Skin epidermis (tissue), 12 donors: ENCODE results near the gene ASPG.

Experiments used
- H3K27ac ChIP-seq, 21 experiments: fragments of 200-600 bp; sonication (generic) in 11 of 21; one replicate each; pipeline ENCODE4 v1.5.0; 2020; ENCODE audit warnings: mild to moderate bottlenecking in 3 of 21, inconsistent platforms in 2 of 21, moderate library complexity in 2 of 21
- H3K4me3 ChIP-seq, 7 experiments: fragments of 200-600 bp; sonication (generic) in 2 of 7; one replicate each; pipeline ENCODE4 v1.5.0; 2020; ENCODE audit warnings: inconsistent platforms in 2 of 7, mild to moderate bottlenecking in 2 of 7, moderate library complexity in 1 of 7

Gene ASPG

GRCh38 chr14:104141621-104142091 is 56.2 kb downstream of the ASPG start:
- H3K27ac ChIP-seq = no peak overlapping the region
- H3K4me3 ChIP-seq = no peak overlapping the region

GRCh38 chr14:104142136-104142945 is 56.8 kb downstream of the ASPG start:
- Histone ChIP-seq H3K4me3 (no peak overlapping the region), H3K27ac (no peak overlapping the region)

DNA sequence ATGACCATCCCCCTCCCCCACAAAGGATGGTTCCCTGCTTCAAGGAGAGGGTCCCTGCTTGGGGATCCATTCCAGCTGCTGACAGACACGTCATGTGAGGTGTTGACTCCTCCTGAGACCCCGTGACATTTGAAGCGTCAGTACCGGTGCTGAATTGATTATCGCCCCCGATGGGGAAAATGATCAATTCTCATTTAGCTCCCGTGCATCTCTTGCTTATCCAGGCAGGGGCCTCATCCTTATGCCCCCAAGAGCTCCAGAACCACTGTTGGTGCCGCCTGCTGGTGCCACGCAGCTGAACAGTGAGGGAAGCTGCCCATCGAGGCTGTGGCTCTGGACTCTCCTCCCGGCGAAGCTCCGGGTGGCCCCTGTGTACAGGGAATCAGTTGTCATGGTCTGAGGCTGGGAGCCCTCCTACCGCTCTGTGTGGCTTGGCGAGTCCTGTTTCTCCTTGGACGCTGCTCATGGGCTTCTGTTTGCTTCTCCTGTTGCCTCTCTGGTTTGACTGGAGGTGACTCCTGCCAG is 57.5 kb downstream of the ASPG start:
- H3K27ac ChIP-seq = no peak overlapping the region
- H3K4me3 ChIP-seq = no peak overlapping the region

- Histone ChIP-seq H3K27ac (no peak overlapping the region), H3K4me3 (no peak overlapping the region)
Measured at GRCh38 chr14:104143521-104144452, 58.3 kb downstream of the ASPG start.

GRCh38 chr14:104144453-104144790 is 58.9 kb downstream of the ASPG start:
- no peak overlapping the region for H3K27ac ChIP-seq

DNA sequence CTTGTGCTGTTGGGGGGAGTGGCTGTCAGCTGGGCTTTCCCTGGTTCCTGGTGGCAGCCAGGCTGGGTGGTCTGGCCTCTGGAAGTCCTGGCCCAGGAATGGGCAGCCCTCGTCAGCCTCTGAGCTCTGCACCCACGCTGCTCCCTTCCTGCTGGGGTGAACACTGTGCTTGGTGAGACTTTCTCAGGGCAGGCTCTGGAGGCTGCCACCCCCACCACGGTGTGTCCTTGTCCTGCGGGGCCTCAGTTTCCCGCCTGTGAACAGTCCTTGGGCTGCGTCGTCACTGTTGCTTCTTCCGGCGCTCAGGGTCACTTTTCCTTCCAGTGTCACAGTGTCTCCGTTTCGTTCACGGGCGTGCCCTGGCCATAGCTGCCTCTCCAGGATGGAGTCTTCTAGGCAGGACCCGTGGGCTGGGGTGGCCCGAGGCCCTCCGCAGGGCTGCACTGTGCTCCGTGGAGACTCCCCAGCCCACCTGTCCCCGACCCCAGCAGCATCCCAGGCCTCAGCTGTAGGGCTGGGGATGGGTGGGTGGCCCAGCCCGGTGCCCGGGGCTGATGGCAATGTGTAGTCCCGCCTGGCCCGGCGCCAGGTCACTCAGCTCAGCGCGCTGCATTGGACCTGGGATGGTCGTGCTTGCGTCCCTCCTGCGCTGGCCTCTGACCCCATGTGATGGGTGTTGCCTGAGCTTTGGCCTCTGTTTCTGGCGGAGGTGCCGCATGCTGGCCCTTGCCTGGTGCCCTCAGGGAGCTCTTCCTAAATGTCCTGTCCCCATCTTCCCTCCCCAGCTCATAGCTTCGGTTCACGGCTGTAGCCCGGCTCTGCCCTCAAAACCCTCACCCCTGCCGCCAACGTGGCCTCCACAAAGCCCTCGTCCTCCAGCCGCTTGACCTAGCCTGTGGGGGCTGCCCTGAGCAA is 59.7 kb downstream of the ASPG start:
- H3K27ac ChIP-seq = no peak overlapping the region

More at GRCh38 chr14:104144453-104144790, 58.9 kb downstream of the ASPG start:
- H3K4me3 ChIP-seq = no peak overlapping the region

DNA sequence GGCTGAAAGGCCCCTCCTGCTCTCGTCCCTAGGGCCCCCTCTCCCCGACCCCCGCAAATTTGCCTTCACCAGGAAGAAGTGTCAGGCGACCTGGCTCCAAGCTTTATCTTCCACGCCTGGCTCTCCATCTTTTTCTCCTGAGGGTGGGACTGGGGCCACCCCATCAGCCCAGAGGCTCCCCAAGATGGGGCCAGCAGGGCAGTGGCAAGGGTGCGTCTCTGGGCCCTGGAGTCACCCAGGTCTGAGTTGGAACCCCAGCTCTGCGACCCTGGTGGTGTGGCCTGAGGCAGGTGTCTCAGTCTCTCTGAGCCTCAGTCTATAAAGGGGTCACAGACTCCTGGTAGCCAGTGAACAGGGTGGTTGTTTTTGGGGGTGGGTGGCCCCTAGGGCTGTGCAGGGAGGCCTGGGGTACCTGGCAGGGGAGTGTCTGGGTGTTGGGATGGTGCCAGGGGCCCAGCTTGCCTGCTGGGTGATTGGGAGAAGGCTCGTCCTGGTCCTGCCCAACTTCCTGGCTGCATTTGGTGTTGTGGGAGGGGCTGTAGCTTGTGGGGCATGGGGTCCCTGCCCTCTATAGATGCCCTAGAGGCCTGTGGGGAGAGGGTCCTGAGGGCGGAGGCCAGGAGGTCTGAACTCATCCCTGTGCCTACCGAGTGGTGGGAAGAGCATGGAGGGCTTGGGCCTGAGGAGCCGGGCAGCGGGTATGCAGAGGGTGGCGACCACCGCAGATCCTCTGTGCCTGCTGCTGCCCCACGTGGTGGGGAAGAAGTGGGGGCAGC is 60.5 kb downstream of the ASPG start:
- H3K4me3 ChIP-seq = no peak overlapping the region
- no peak overlapping the region for H3K27ac ChIP-seq

More for the DNA sequence above, 59.7 kb downstream of the ASPG start:
- no peak overlapping the region for H3K4me3 ChIP-seq

DNA sequence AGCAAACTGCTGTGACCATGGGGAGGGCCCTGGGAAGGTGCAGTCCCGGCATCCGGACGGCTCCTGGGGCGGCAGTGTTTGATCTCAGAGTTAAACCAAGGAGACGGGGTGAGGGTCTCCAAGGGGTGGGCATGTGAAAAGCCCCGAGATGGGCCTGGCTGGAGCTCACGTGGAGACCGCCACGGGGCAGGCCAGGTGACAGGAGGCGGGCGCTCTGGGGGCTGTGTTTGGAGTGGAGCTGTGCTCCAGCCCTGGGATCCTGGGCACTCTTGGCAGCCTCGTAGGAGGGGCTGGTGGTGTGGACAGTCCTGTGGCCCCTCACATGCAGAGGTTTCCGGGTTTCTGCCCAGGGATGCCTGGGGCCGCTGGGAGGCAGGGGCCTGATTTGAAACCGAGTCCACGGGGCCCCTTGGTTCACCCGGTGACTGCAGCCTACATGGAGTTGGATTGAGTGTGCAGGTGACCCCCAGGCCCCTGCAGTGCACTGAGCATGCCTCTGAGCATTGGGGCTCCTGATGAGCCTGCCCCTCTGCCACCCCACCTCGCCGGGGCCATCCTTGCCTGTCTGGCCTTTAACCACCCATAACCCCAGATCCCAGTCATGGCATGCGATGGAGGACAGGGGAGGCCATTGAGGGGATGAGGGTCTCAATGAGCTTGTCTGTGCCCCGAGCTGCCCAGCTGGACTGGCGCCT is 61.3 kb downstream of the ASPG start:
- Histone ChIP-seq H3K27ac (no peak overlapping the region), H3K4me3 (no peak overlapping the region)

- no peak overlapping the region for H3K4me3 ChIP-seq
- H3K27ac ChIP-seq = no peak overlapping the region
Measured at GRCh38 chr14:104147346-104148125, 62.0 kb downstream of the ASPG start.

DNA sequence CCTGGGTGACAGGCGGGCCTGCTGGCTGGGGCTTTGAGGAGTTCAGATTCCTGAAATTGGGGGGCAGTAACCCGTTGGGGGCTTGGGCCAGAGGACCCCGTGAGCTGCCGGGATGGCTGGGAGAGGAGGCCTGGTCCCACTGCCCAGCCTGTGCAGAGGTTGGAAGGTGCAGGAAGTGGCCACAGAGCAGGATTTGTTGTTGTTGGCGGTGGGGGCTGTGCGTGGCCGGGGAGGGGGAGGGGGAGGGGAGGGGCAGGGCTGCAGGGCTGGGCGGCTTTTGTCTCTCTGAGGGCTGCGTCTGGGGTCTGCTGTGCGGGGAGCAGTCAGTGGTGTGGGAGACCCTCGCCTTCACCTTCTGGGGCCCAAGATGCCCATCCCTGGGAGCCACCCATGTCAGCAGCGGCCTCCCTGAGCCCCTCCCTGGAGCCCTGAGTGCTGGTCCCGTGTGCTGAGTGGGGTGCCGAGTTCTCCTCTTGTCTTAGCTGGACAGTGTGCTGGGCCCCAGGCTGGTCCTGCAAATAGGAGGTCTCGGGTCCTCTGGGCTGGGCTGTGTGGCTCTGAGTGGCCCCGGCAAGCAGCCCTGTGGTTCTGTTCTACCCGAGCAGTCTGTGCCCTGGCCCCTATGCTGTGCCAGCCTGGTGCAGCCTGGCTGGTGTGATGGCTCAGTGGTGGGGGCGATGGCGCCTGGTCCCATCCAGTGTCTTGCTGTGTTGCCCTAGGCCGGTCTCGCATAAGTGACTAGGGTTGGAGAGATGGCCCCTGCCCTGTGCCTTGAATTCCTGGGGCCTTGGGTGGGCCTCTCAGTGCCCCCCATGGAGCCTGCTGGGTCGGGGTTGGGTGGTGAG is 63.2 kb downstream of the ASPG start:
- Histone ChIP-seq H3K27ac (peak overlapping the region in 3 of 21 experiments; percentile 28 to 47 (median 42)), H3K4me3 (no peak overlapping the region)

GRCh38 chr14:104149278-104149595 is 63.7 kb downstream of the ASPG start:
- H3K4me3 ChIP-seq = no peak overlapping the region
- peak overlapping the region in 4 of 21 experiments; percentile 13 to 47 (median 35) for H3K27ac ChIP-seq

GRCh38 chr14:104149617-104150135 is 64.2 kb downstream of the ASPG start:
- no peak overlapping the region for H3K4me3 ChIP-seq
- peak overlapping the region in 4 of 21 experiments; percentile 13 to 47 (median 35) for H3K27ac ChIP-seq

DNA sequence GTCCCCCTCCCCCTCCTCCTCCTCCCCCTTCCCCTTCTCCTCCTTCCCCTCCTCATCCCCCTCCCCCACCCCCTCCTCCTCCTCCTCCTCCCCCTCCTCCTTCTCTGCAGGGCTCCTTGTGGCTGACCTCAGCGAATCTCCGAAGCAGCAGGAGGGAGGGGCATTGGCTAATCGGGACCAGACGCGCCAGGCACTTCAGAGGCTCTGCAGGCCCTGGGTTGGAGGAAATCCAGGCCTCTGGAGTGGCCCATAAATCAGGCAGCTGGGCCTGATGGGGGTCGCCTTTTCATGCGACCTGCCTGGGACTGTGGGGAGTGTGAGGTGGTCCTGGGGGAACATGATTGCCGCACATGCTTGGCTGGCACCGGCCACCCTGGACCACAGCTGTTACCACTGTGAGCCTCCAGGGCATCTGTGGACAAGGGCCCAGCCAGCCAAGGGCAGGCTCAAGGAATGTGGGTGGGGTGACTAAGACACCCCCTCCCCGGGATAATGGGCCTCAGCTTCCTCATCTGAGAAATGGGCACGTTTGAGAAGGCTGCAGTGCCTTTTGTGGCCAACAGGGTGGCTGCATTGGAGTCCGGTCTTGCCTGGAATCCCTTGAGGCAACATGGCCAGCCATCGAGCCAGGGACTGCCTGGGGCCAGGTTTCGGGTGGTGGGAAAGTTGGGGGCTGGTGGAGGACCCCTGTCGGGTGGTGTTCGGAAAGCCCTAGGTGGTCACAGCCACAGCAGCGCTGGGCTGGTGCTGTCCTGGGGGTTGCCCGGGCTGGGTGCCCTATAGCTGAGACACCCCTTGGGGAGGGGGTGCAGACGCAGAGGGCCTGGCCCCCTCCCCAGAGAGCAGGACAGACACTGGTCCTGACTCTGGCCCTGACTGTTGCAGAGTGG is 64.9 kb downstream of the ASPG start:
- H3K4me3 ChIP-seq = no peak overlapping the region
- peak overlapping the region in 2 of 21 experiments; percentile 16 to 25 for H3K27ac ChIP-seq

- H3K4me3 ChIP-seq = no peak overlapping the region
- peak overlapping the region in 1 of 21 experiments; percentile 16 for H3K27ac ChIP-seq
Measured at GRCh38 chr14:104151026-104151381, 65.5 kb downstream of the ASPG start.

- H3K4me3 ChIP-seq = no peak overlapping the region
- no peak overlapping the region for H3K27ac ChIP-seq
Measured at GRCh38 chr14:104151566-104152245, 66.2 kb downstream of the ASPG start.
